ELR (cell line): ENCODE data around the gene OR4C12.
"Not testable (repeated sequence)": the region's sequence is repeated elsewhere in the genome, so short reads cannot be mapped to it uniquely, and the experiment has no call there.

ENCODE experiments used
- DNase-seq: peaks from one replicate; pipeline ENCODE4 v3.0.0-alpha.2; 2015; ENCODE audit warnings: low read depth

OR4C12 gene

DNA sequence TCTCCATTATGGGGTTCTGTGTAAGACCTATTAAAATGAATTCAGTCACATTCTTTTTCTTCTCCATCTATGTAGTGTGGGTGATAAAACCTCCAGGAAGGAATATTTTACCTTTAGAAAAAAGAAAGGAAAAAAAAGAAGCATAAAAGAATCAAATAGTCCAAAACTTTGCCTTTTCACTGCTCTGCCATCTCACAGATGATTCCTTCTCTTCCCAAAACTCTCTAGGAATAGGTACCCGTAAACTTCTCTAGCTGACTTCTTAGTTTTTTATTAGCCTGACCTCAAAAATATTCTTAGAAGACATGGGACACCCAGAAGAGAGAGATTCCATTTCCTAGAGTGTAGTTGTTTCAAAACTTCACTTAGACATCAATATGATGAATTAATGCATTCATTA, at the start of gene OR4C12:
OR4C12 (minus strand) TSS at position 101 of the 400 bp plus-strand sequence; CDS start at position 67, 34 bp downstream.
- not testable (repeated sequence) for DNase-seq

DNA sequence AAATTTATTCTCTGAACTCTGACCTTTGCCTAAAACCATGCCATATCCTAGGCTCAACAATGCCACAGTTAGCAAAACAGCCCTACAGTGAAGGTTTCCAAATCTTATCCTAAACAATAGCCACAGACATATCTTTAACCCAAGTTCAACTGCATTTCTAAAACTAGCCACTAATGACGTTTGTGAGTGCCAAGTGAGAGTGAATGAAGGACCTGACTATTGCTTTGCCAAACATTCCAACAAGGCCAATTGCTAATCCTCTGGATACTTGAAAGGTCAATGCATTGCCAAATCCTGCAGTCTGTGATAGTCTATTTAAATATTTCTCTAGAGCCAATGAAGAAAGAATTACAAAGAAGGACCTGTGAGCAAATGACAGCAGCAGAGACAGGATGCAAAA, 47.9 kb upstream of the OR4C12 start:
- no peak for DNase-seq

DNA sequence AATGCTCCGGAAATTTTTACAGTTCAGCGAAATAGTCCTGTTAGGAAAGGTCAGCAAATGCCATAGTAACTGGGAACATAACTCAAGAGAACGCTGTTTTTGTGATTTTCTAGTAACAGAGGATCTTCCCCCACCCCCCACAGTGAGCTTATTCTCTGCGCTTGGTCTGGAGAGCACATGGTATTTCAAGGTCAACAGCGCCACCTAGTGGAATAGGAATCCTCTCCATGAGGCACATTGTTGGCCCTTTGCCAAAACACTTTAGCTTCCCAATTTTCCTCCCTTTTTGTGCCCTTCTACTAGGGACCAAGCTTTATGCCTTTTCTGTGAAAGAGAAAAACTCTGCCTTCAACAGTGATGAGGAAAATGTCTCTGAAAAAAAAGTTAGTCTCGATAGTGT, 13.2 kb upstream of the OR4C12 start:
- DNase-seq = peak; percentile 75

DNA sequence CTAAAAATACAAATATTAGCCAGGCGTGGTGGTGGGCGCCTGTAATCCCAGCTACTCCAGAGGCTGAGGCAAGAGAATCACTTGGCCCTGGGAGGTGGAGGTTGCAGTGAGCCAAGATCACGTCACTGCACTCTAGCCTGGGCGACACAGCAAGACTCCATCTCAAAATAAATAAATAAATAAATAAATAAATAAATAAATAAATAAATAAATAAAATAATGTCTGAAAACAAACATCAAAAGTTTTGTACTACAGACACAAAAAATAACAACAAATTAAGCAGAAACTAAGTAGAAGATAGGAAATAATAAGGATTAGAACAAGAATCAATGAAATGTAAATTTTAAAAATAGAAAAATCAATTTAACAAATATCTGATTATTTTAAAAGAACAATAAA, 8.9 kb downstream of the OR4C12 start:
- not testable (repeated sequence) for DNase-seq

DNA sequence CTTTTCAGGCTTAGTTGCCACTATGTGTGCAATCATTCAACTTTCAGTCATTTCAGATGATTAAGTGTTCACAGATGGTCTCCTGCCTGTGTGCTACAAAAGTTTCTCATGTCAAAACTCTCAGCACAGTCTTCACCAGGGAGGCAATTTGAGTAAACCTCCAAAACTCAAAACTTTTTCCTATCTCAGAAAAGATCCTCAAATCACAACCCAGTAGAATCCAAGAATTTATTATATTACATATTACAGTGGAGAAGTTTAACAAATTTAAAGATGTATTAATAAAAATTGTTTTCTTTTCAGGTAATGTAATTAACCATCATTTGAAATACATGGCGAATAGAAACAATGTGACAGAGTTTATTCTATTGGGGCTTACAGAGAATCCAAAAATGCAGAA, 30.2 kb downstream of the OR4C12 start, which contains the start of gene OR4C13:
OR4C13 (plus strand) TSS at position 301 of the 400 bp plus-strand sequence; CDS start at position 333, 32 bp downstream.
- no peak for DNase-seq

DNA sequence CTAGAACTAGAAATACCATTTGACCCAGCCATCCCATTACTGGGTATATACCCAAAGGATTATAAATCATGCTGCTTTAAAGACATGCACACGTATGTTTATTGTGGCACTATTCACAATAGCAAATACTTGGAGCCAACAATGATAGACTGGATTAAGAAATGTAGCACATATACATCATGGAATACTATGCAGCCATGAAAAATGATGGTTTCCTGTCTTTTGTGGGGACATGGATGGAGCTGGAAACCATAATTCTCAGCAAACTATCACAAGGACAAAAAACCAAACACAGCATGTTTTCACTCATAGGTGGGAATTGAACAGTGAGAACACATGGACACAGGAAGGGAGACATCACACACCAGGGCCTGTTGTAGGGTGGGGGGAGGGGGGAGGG, 33.6 kb downstream of the OR4C12 start:
- not testable (repeated sequence) for DNase-seq
